NB4 (cell line): ENCODE measurements around the gene KCNQ1.

Source experiments
- CTCF ChIP-seq: IDR thresholded peaks from one replicate; pipeline ENCODE4 v1.5.1; 2012; ENCODE audit warnings: low read depth, low read length
- POLR2A ChIP-seq: IDR thresholded peaks from 2 replicates; pipeline ENCODE4 v1.6.1; 2011; ENCODE audit warnings: mild to moderate bottlenecking; ENCODE audit not compliant: insufficient read length; ENCODE audit errors: extremely low read depth

GRCh38 chr11:2779499-2779980, 334.7 kb downstream of the KCNQ1 start:
- TF ChIP-seq CTCF (no peak), POLR2A (no peak)
